Measurements from ENCODE around the gene OLR1. TPM values are rescaled to one million over a fixed set of nuclear protein-coding genes. Genes with fewer than 3 reads are reported as not detected.

OLR1 gene
- total and polyA plus RNA-seq, 2 of the 4 experiments (the other 2 are of a cell fraction), result 3.2 to 4.1 TPM

DNA sequence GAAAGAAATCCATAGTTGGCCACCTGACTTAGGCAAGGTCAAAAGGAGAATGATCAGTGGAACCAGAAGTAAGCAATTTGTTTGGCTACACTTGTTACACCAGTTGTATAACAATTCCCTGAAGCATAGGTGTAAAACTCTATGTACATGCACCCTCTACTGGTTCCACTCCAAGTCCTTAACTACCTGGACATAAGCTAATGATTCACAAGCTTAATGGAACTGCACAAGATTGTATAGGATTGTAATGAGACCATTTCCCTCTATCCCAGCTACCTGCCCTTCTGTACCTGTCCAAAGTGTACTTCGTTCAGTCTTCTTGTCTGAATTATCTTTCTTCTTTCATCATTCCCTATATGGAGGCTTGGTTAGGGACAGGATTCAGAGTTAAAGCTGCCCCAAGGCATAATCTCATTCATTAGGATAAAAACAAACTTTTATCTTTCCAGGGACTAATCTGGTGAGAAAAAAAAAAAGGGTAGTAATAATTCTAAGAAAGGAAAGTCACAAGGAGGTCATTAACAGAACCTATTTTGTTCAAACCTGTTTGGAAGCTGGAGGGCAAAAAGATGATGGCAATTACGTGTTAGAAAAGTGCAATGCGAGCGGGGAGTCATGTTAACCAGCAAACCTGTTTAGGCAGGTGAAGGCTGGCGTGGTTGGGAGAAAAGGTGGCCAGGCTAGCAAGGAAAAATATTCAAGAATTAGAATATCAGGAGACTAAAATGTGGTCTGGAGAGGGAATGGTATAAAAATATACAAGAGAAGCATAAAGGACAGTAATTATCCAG, 4.1 kb upstream of the OLR1 start:
- dilution Hi-C loops (cut with HindIII; ENCODE audit: low sequenced_read_pairs, unreplicated experiment) (no loop called here), intact Hi-C loops (cut with micrococcal nuclease) (no loop called here), in situ Hi-C loops (cut with MboI; ENCODE audit: low sequenced_read_pairs) (no loop called here)
- POLR2A ChIA-PET (ENCODE audit: unreplicated experiment), result no interaction called here
- no peak overlapping the region; the same call in 1 of the 2 replicates for H3K4ac ChIP-seq (ENCODE audit: low read depth, low read length)
- H4K8ac ChIP-seq (ENCODE audit: low read depth in 2 of 2, low read length in 2 of 2), result 0 out of 4 replicates have a peak overlapping the region, but pooled peaks of 1 of the 2 experiments have one; percentile 23
- BruUV-seq (replicated peaks), result no TSS peak
- WGBS, 2 experiments (ENCODE audit: extremely low coverage in 2 of 2, insufficient read length in 1 of 2), result 94% methylated on average over 4 of the region's 5 CpGs; no CpG with 5 or more reads in 1 of the 2 experiments
- no peak overlapping the region for H3K9ac ChIP-seq (ENCODE audit: low read depth, low read length)
- CTCF ChIA-PET, result interaction anchor here (0.7 to 1.0 kb wide), 2 partner anchors 9 to 23 kb away, joined by 3 read pairs; no protein-coding TSS in a partner anchor
- H3K79me1 ChIP-seq (ENCODE audit: low read depth in 1 of 2, low read length in 2 of 2), result 0 out of 4 replicates have a peak, but pooled peaks cover 0 to 4% of the 10 kb centered on the region in 2 experiments
- ATAC-seq (ENCODE audit: low read depth) (no peak), DNase-seq (no peak)
- peak overlapping the region; percentile 49; the same call in 1 of the 2 replicates for H3K18ac ChIP-seq (ENCODE audit: low read depth, low read length)
- H2BK120ac ChIP-seq (ENCODE audit: low read depth, low read length), result peak overlapping the region; percentile 26; the same call in 1 of the 2 replicates
- H3K4me1 ChIP-seq (ENCODE audit: control insufficient read depth, insufficient read depth, low read length), result peaks cover 15% of the 10 kb centered on the region
- no peaks in the 10 kb centered on the region for H3K27me3 ChIP-seq (ENCODE audit: control insufficient read depth, insufficient read depth, low read length)
- H2BK15ac ChIP-seq (ENCODE audit: low read depth, low read length), result peak overlapping the region; percentile 60; the same call in 1 of the 3 replicates
- TF ChIP-seq POLR2A (IDR thresholded peaks at IDR 0.05; ENCODE audit: low read depth, low read length) (no peak), FOS (IDR thresholded peaks at IDR 0.05; ENCODE audit: low read depth, low read length) (no peak), NFE2L2 (IDR thresholded peaks at IDR 0.05; ENCODE audit: low read depth, low read length) (no peak), RAD21 (IDR thresholded peaks at IDR 0.05; ENCODE audit: low read length) (no peak), MAFK (IDR thresholded peaks at IDR 0.05; ENCODE audit: low read depth, low read length) (no peak), RCOR1 (IDR thresholded peaks at IDR 0.05; ENCODE audit: insufficient replicate concordance, low read length) (no peak), SMC3 (IDR thresholded peaks at IDR 0.05; ENCODE audit: low read depth, low read length) (no peak), RFX5 (IDR thresholded peaks at IDR 0.05; ENCODE audit: low read depth, low read length) (no peak)
- TF ChIP-seq, protein P1, sequence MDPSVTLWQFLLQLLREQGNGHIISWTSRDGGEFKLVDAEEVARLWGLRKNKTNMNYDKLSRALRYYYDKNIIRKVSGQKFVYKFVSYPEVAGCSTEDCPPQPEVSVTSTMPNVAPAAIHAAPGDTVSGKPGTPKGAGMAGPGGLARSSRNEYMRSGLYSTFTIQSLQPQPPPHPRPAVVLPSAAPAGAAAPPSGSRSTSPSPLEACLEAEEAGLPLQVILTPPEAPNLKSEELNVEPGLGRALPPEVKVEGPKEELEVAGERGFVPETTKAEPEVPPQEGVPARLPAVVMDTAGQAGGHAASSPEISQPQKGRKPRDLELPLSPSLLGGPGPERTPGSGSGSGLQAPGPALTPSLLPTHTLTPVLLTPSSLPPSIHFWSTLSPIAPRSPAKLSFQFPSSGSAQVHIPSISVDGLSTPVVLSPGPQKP (IDR thresholded peaks at IDR 0.05; ENCODE audit: borderline replicate concordance, low read depth, low read length), result no peak
- H3K4me2 ChIP-seq (ENCODE audit: low read depth, low read length), result no peak overlapping the region
- H2BK5ac ChIP-seq (ENCODE audit: low read depth, low read length, poor library complexity, severe bottlenecking), result no peak overlapping the region
- H4K20me1 ChIP-seq (ENCODE audit: insufficient read depth, low read length), result no peaks in the 10 kb centered on the region
- H4K91ac ChIP-seq (ENCODE audit: insufficient read depth, low read depth, low read length), result no peak overlapping the region
- H3K9me3 ChIP-seq (ENCODE audit: control insufficient read depth, insufficient read depth, low read length), result no peaks in the 10 kb centered on the region
- no peak overlapping the region; the same call in none of the 2 replicates for H2AK5ac ChIP-seq (ENCODE audit: low read depth, low read length)
- no peak overlapping the region for H2AK9ac ChIP-seq (replicated peaks; ENCODE audit: low read depth, low read length, poor library complexity)
- H4K5ac ChIP-seq (ENCODE audit: low read depth, low read length), result no peak overlapping the region
- no peak overlapping the region for H3K23ac ChIP-seq (ENCODE audit: low read depth, low read length)
- no peak overlapping the region for H3K56ac ChIP-seq (ENCODE audit: extremely low read depth, insufficient read depth, low read length)
- H3K36me3 ChIP-seq (ENCODE audit: control insufficient read depth, insufficient read depth, low read length), result no peaks in the 10 kb centered on the region
- peak overlapping the region; percentile 18; the same call in 1 of the 2 replicates for H2BK20ac ChIP-seq (ENCODE audit: low read depth, low read length)
- H3K9me1 ChIP-seq (ENCODE audit: insufficient read depth, low read length), result no peaks in the 10 kb centered on the region; the same call in 1 of the 2 replicates
- H2AFZ ChIP-seq (replicated peaks; ENCODE audit: low read length, poor library complexity), result no peak overlapping the region
- no peak overlapping the region for H3K27ac ChIP-seq (ENCODE audit: insufficient read depth, low read length)
- no peak overlapping the region for H3K14ac ChIP-seq (replicated peaks; ENCODE audit: low read depth, low read length)
- H3K4me3 ChIP-seq (ENCODE audit: insufficient read depth, low read depth, low read length), result no peak overlapping the region

Measured in IMR-90 (cell line).